Erythroblast (primary cell): ENCODE data around the gene PAEP.

Experiments
- GATA1 ChIP-seq: IDR thresholded peaks from 2 replicates; pipeline ENCODE4 v1.6.1; 2011; ENCODE audit warnings: low read depth, mild to moderate bottlenecking, control low read depth, low read length, moderate library complexity
- POLR2A ChIP-seq: IDR thresholded peaks from 2 replicates; pipeline ENCODE4 v1.6.1; 2011; ENCODE audit warnings: mild to moderate bottlenecking, low read length

- TF ChIP-seq POLR2A (no peak), GATA1 (no peak)
Observed at GRCh38 chr9:135610290-135611141, 49.0 kb downstream of the PAEP start.
